ENCODE measurements around the gene PRDM5. TPM values are rescaled to one million over a fixed set of nuclear protein-coding genes. Genes with fewer than 3 reads are reported as not detected.
A peak's percentile ranks its signal among the peaks of the same experiment; 100 is the strongest.

Gene PRDM5
- total RNA-seq, 1 donor from 2014 or later: 16.6 TPM

- peaks cover 5% of the 10 kb centered on the region for H3K4me1 Mint-ChIP-seq (ENCODE audit: low read depth, unreplicated experiment)
- TF ChIP-seq, protein P1, sequence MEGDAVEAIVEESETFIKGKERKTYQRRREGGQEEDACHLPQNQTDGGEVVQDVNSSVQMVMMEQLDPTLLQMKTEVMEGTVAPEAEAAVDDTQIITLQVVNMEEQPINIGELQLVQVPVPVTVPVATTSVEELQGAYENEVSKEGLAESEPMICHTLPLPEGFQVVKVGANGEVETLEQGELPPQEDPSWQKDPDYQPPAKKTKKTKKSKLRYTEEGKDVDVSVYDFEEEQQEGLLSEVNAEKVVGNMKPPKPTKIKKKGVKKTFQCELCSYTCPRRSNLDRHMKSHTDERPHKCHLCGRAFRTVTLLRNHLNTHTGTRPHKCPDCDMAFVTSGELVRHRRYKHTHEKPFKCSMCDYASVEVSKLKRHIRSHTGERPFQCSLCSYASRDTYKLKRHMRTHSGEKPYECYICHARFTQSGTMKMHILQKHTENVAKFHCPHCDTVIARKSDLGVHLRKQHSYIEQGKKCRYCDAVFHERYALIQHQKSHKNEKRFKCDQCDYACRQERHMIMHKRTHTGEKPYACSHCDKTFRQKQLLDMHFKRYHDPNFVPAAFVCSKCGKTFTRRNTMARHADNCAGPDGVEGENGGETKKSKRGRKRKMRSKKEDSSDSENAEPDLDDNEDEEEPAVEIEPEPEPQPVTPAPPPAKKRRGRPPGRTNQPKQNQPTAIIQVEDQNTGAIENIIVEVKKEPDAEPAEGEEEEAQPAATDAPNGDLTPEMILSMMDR (IDR thresholded peaks at IDR 0.05; ENCODE audit: partially characterized antibody, unreplicated experiment): no peak
- peak; percentile 25 for DNase-seq
- no peaks in the 10 kb centered on the region for H3K36me3 Mint-ChIP-seq (ENCODE audit: unreplicated experiment)
- no peaks in the 10 kb centered on the region for H3K9me3 Mint-ChIP-seq (ENCODE audit: unreplicated experiment)
- H3K27me3 Mint-ChIP-seq (ENCODE audit: unreplicated experiment): peaks cover 2% of the 10 kb centered on the region
- no peak overlapping the region for H3K27ac Mint-ChIP-seq (ENCODE audit: unreplicated experiment)
- no peak overlapping the region for H3K4me3 Mint-ChIP-seq (ENCODE audit: unreplicated experiment)
Measured at GRCh38 chr4:120870279-120870673, 52.2 kb downstream of the PRDM5 start.

DNA sequence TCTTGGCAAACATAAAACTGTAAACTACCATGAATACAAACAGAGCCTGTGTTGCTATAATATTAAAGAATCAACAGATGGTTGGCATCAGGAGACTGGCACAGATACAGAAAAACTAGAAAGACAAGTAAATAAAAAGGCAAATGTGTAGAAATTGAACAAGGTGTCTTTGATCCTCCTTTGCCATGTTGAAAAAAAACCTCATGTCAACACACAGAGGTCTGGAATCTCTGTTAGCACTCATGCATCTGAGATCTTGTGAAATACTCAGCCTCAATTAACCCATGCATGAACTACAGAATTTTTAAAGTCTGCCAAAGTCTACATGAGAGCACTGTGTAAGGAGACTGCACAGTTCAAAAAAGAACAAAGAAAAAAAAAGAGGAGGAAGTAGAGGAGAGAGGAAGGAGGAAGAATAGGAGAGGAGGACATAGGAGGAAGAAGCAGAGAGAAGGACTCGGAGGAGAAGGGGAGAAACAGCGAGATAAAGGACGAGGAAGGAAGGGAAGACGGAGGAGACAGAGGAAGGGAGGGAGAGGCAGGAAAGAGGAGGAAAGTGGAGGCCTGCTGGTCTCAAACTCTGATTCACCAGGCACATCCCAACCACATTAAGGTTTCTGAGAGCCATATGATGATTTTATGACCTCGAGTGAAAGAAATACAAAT is 52.8 kb downstream of the PRDM5 start:
- Mint-ChIP-seq H3K4me1 (ENCODE audit: low read depth, unreplicated experiment) (no peaks in the 10 kb centered on the region), H3K27me3 (ENCODE audit: unreplicated experiment) (peaks cover 2% of the 10 kb centered on the region)
- DNase-seq: no peak

GRCh38 chr4:120867506-120867905 is 55.0 kb downstream of the PRDM5 start:
- H3K36me3 Mint-ChIP-seq (ENCODE audit: unreplicated experiment): no peaks in the 10 kb centered on the region

More for the DNA sequence above, 52.8 kb downstream of the PRDM5 start:
- TF ChIP-seq, protein P1 (IDR thresholded peaks at IDR 0.05; ENCODE audit: partially characterized antibody, unreplicated experiment): no peak
- no peaks in the 10 kb centered on the region for H3K9me3 Mint-ChIP-seq (ENCODE audit: unreplicated experiment)
- no peak overlapping the region for H3K4me3 Mint-ChIP-seq (ENCODE audit: unreplicated experiment)
- H3K27ac Mint-ChIP-seq (ENCODE audit: unreplicated experiment): peak overlapping the region; percentile 49
- no peaks in the 10 kb centered on the region for H3K36me3 Mint-ChIP-seq (ENCODE audit: unreplicated experiment)

GRCh38 chr4:120865985-120866384 is 56.5 kb downstream of the PRDM5 start:
- Mint-ChIP-seq H3K4me1 (ENCODE audit: low read depth, unreplicated experiment) (no peaks in the 10 kb centered on the region), H3K9me3 (ENCODE audit: unreplicated experiment) (no peaks in the 10 kb centered on the region), H3K27ac (ENCODE audit: unreplicated experiment) (no peak overlapping the region), H3K36me3 (ENCODE audit: unreplicated experiment) (no peaks in the 10 kb centered on the region), H3K27me3 (ENCODE audit: unreplicated experiment) (peaks cover 2% of the 10 kb centered on the region), H3K4me3 (ENCODE audit: unreplicated experiment) (no peak overlapping the region)
- TF ChIP-seq, protein P1 (IDR thresholded peaks at IDR 0.05; ENCODE audit: partially characterized antibody, unreplicated experiment): no peak
- no peak for DNase-seq

More at GRCh38 chr4:120867506-120867905, 55.0 kb downstream of the PRDM5 start:
- H3K4me1 Mint-ChIP-seq (ENCODE audit: low read depth, unreplicated experiment): no peaks in the 10 kb centered on the region
- no peak overlapping the region for H3K4me3 Mint-ChIP-seq (ENCODE audit: unreplicated experiment)
- H3K9me3 Mint-ChIP-seq (ENCODE audit: unreplicated experiment): no peaks in the 10 kb centered on the region
- H3K27ac Mint-ChIP-seq (ENCODE audit: unreplicated experiment): no peak overlapping the region
- TF ChIP-seq, protein P1 (IDR thresholded peaks at IDR 0.05; ENCODE audit: partially characterized antibody, unreplicated experiment): no peak
- DNase-seq: no peak
- peaks cover 2% of the 10 kb centered on the region for H3K27me3 Mint-ChIP-seq (ENCODE audit: unreplicated experiment)

GRCh38 chr4:120864969-120865368 is 57.6 kb downstream of the PRDM5 start:
- Mint-ChIP-seq H3K27ac (ENCODE audit: unreplicated experiment) (no peak overlapping the region), H3K4me3 (ENCODE audit: unreplicated experiment) (no peak overlapping the region), H3K4me1 (ENCODE audit: low read depth, unreplicated experiment) (no peaks in the 10 kb centered on the region), H3K36me3 (ENCODE audit: unreplicated experiment) (no peaks in the 10 kb centered on the region), H3K9me3 (ENCODE audit: unreplicated experiment) (no peaks in the 10 kb centered on the region), H3K27me3 (ENCODE audit: unreplicated experiment) (peaks cover 2% of the 10 kb centered on the region)
- no peak for DNase-seq
- TF ChIP-seq, protein P1 (IDR thresholded peaks at IDR 0.05; ENCODE audit: partially characterized antibody, unreplicated experiment): no peak

All from glutamatergic neuron (in vitro differentiated cells).